ENCODE data around the gene SLC29A1.

The SLC29A1 gene

GRCh38 chr6:44255105-44255808, 31.9 kb downstream of the SLC29A1 start:
- no peak for DNase-seq (ENCODE audit: low read depth in 2 of 2)

GRCh38 chr6:44255871-44256774, 32.7 kb downstream of the SLC29A1 start:
- no peak for DNase-seq (ENCODE audit: low read depth in 2 of 2)

- no peak for DNase-seq (ENCODE audit: low read depth in 2 of 2)
Observed at GRCh38 chr6:44256775-44257024, 33.3 kb downstream of the SLC29A1 start.

GRCh38 chr6:44257025-44257752, 33.8 kb downstream of the SLC29A1 start, which contains the start of gene SLC35B2:
SLC35B2 (minus strand) TSS chr6:44257528; CDS start chr6:44257410, 118 bp downstream.
- DNase-seq (ENCODE audit: low read depth in 2 of 2), result no peak

- DNase-seq (ENCODE audit: low read depth in 2 of 2), result no peak
Observed at GRCh38 chr6:44257753-44258324, 34.4 kb downstream of the SLC29A1 start.

- DNase-seq (ENCODE audit: low read depth in 2 of 2), result no peak
Observed at GRCh38 chr6:44258325-44258863, 35.0 kb downstream of the SLC29A1 start.

GRCh38 chr6:44258921-44259320, 35.5 kb downstream of the SLC29A1 start:
- no peak for DNase-seq (ENCODE audit: low read depth in 2 of 2)

GRCh38 chr6:44260011-44260410, 36.6 kb downstream of the SLC29A1 start:
- DNase-seq (ENCODE audit: low read depth in 2 of 2), result no peak

GRCh38 chr6:44260451-44261297, 37.3 kb downstream of the SLC29A1 start:
- DNase-seq (ENCODE audit: low read depth in 2 of 2), result no peak

GRCh38 chr6:44261581-44261980, 38.2 kb downstream of the SLC29A1 start:
- no peak for DNase-seq (ENCODE audit: low read depth in 2 of 2)

- DNase-seq (ENCODE audit: low read depth in 2 of 2), result no peak
Observed at GRCh38 chr6:44262467-44263353, 39.3 kb downstream of the SLC29A1 start.

GRCh38 chr6:44263354-44264100, 40.1 kb downstream of the SLC29A1 start:
- DNase-seq (ENCODE audit: low read depth in 2 of 2), result no peak

- DNase-seq (ENCODE audit: low read depth in 2 of 2), result no peak
Observed at GRCh38 chr6:44264154-44265006, 41.0 kb downstream of the SLC29A1 start.

- peak; percentile 53 to 58 for DNase-seq (ENCODE audit: low read depth in 2 of 2)
Observed at GRCh38 chr6:44265007-44265721, 41.8 kb downstream of the SLC29A1 start, which contains the start of gene NFKBIE. NFKBIE (minus strand) TSS chr6:44265551; CDS start chr6:44265346, 205 bp downstream.

GRCh38 chr6:44265722-44266233, 42.4 kb downstream of the SLC29A1 start:
- no peak for DNase-seq (ENCODE audit: low read depth in 2 of 2)

GRCh38 chr6:44266347-44266746, 43.0 kb downstream of the SLC29A1 start:
- no peak for DNase-seq (ENCODE audit: low read depth in 2 of 2)

- DNase-seq (ENCODE audit: low read depth in 2 of 2), result no peak
Observed at GRCh38 chr6:44267252-44267651, 43.9 kb downstream of the SLC29A1 start.
